ENCODE measurements around the gene MTM1.

The MTM1 gene

DNA sequence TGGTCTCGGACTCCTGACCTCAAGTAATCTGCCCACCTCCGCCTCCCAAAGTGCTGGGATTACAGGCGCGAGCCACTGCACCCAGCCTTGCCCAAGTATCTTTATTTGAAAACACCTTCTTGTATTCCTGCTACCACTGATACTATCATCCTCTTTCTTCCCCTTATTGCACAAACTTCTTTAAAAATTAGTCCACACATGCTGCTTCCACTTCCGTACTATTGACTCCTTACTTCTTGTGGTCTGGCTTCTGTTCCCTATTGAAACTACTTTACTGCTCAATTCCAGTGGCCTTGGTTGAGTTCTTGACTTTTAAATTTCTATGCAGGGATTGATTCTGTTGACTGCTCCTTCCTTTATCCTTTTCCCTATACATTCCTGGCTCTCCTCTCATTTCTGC is 38.8 kb downstream of the MTM1 start:
- no peak for FAIRE-seq

DNA sequence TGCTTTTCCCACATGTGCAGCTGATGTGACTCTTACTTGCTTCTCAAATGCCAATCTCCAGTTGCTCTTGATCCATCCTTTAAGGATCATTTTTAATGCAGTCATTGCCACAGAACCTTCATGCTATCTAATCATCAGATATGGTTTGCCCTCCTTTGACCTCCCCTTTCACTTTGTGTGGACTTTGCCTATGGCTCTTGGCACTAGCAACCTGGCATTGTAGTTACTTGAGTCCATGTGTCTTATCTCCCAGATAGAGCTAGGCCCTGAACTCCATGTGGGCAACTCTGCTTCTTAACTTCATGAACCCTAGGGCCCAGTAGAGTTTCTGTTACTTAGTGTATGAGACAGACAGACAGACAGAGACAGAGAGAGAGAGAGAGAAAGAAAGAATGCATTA is 41.6 kb downstream of the MTM1 start:
- no peak for FAIRE-seq

DNA sequence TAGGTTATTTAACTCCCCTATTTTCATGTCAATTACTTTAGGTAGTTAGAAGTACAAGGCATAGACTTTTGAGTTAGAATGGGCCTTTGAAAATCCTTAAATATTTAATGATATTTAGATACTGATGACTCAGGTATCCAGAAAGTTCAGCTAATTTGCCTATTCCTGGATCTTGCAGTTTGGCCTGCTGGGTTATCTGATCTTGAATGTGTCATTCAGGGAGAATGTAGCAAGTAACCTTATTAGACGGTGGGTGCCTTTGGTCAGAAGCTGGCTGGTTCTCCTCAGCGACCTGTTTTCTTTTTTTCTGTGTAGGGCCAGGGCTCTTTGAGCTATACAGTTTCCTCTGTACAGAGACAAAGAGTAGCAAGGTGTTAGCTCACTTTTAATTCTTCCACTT is 42.0 kb downstream of the MTM1 start:
- no peak for FAIRE-seq

DNA sequence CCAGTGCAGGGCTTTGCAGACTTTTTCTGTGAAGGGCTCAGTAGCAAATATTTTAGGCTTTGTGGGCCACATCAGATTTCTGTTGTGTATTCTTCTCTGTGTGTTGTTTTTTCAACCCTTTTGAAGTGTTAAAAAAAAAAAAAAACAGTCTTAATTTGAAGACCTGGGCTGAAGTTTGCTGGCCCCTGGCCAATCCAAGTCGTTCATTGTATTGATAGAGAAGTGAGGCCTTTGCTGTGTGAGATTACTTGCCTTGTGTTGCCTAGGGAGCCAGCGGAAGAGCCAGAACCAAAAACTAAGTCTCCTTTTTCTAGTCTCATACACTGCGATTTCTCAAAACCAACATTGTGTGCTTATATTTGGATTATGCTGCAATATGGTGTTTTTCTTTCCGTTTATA is 46.9 kb downstream of the MTM1 start:
- no peak for FAIRE-seq

DNA sequence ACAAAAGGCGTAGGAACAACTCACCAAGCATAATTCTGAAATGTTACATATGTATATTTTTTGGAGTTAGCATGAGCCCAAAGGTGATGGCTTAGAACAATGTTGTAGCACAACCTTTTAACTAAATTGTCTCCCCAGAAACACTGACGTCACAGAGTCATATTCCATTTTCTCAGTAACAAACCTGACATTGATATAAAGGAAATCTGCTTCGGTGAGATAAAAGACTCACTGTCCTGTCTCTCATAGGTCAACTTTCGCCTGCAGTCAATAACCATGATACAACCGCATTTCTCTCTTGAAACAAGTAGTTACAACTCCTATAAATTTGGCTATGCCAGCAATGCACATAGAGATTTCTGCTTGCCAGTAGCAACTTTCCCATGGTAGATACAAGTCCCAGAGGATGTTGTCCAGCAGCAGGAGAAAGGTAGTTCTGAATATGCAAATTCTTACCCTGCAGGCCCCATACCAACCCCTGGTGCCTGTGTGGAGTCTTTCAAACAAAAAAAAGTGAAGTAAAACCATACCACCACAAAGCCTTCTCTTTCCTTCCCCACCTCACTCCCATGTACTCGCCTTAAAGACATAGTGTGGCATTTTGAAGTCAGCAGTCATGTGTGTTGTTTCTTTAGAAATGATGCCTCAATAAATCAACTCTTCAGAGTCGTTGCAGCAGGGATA is 47.9 kb downstream of the MTM1 start:
- no peak for FAIRE-seq

DNA sequence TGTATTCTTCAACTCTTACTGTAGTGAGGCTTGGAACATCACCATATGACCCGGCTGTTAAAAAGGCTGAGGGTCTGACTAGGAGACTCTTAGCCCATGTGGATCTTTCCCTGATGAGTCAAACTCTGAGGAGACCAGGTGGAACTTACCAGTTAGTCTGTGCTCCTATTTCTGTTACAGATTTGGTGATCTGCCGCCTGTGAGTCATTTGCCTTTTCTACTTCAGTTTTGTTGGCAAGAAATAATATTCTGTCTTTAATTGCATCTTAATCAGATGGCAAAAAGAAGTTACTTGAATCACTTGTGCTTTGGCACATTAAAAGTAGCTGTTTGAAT is 48.4 kb downstream of the MTM1 start:
- FAIRE-seq = no peak

DNA sequence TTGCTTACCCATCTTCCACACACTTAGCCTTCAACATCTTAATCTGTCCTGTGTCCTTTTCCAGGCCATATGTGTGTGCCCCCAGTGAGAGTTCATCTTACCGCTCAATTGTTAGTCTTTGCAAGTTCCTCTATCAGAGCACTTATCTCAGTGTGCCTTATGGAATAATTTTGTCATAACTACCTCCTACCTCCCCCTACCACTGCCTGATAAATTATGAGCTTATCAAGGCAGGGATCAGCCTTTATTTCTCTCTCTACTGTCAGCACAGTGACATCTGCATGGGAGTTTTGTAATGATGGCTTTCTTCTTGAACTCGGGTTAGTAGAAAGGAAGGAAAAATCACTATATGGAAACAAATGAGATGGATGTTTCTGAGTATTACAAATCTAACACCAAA is 53.2 kb downstream of the MTM1 start:
- FAIRE-seq = no peak

DNA sequence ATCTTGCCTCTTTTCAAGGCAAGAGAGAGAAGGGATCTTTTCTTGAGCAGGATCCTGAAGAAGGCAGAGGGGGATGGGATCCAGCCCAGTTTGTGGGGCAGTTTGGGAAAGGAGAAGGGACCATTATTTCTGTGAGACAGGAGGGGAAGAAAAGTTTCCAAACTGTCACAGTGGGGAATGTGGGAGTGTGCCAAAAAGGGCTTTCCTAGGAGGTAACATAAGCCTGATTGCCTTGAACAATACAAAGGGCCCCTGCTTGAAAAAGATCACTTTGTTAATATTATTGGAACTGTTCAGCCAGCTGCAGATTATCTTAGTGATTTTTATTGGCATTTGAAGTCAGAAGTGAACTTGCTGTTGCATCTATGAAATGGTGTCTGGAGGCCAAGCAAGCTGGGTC is 55.2 kb downstream of the MTM1 start:
- no peak for FAIRE-seq

DNA sequence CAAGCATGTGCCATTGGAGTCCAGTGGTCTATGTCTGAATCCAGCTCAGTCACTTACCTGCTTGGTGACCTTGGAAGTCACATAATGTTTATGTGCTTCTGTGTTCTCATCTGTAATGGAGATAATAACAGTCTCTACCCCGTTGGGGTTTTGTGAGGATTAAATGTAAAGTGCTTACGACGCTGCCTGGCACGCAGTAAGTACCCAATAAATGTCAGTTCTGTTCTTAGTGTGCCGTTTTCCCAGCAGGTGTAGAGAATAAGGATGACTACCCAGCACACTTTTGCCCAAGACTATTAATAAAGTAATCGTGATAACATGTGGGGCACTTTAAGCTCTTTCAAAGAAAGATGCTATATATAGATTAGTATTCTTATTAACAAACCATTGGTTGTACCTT is 56.7 kb downstream of the MTM1 start:
- FAIRE-seq = no peak

DNA sequence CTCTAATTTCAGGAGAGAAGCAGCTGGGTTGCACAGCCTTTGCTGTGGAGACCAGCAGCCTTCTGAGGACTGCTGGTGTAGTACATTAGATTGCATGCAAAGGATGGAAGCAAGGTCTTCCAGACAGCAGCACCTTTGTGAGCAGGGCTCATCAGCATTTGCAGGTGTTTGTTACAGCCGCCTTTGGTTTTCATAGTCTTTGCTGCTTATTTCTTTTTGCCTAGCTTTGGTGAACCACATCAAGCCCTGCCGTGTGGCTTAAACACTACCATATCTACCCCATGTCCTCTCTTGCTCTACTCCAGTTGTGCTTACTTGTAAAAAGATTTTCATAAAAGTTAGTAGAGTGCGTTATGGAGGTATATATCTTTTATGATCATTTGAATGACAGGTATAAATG is 57.5 kb downstream of the MTM1 start:
- FAIRE-seq = no peak

DNA sequence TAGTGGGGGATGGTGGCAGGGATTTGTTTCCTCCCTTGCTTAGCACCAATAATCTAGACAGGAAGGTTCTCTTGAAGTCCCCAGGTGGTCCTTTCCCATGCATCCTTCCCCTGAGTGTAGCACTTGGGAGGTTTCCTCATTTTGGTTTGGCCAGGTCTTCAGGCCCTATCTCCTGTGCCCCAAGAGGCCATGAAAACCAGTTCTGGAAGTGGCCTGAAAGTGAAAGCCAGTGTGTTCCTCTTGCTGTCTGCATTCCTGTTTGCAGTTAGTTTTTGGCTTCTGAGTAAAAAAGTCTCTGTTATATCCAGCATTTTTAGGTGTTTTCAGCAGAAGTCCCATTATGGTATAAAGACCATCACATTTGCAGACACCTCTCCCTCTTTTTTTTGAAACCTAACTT is 59.5 kb downstream of the MTM1 start:
- FAIRE-seq = no peak

DNA sequence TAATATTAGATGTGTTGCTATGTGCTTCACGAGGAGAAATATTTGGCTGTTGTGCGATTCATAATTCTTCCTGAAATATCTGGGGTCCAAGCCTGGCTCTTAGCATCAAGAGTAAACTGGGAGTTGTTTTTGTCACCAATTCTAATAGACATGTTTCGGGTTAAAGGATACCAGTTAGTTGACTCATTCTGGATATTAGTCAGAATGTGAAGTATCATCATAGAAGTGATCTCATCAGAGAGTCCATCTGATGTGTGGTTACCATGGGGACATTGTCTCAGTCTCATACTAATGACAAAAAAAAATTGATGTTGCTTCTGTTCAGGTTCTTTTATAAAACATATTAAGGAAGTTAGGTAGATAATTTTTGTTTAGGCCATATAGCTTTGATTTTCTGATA is 67.5 kb downstream of the MTM1 start:
- no peak for FAIRE-seq

DNA sequence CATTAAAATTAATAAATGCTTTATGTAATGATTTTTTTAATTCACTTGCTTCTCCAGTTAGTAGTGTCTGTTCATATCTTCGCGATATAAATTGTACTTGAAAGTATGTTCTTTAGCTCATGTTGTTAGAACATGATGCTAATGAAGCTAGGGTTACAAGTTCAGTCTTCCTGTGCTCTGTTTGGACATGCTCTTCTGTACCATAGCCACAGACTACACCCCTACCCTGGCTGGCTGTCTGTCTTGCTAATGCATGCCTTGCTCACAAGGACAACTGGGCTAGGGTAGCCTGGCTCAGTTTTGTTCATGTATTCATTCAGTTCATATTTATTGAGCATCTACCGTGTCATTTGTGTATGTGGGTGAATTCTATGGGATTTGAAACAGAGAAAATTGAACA is 74.0 kb downstream of the MTM1 start:
- no peak for FAIRE-seq

DNA sequence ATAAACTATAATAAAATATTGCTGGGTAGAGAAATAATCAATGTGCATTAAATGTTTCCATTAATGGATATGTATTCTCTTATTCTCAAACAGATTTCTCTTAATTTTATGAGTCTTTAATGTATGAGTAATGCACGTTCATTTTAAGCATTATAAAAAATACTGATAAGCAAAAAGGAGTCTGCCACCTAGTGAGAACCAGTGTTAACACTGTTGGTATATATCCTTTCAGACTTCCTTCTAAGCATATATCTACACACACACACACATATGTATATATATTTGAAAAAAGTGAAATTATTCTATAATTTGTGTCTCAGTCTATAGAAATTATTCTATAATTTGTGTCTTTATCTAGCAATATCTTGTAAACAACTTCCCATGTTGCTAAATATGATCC is 74.8 kb downstream of the MTM1 start:
- peak; percentile 53 for FAIRE-seq

DNA sequence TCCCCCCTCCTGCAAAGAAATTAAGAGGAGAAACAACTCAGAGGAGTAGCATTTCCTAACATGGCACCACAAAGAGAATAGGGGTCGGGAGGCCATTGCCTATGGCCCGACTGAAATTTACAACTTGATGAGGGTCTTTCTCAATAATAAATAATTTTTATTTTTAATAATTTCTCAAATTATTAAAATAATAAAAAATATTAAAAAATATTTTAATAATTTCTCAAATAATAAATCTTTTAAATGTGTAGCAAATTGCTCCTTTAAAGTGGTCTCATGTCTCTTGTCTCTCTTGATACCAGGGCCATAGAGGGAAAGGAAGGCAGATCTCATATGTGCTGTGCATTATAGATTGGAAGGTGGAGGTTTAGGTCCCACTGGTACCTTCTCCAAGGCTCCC is 75.5 kb downstream of the MTM1 start:
- no peak for FAIRE-seq

DNA sequence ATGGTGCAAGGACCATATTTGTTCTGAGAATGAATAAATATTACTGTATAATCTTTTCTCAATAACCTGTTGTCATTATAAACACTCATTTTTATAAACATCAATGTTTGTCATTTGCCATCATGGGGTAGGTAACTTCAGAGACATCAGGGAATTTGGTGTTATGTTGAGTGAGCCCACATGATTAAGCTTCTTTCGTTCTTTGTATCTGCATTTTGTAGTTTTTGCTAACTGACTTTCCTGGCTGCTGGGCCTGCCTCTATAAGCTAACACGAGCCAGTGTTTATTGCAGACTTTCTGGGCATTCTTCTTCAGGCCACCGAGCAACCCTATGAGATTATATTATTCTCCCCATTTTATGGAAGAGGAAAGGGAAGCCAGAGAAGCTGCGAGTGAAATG is 76.0 kb downstream of the MTM1 start:
- FAIRE-seq = no peak

DNA sequence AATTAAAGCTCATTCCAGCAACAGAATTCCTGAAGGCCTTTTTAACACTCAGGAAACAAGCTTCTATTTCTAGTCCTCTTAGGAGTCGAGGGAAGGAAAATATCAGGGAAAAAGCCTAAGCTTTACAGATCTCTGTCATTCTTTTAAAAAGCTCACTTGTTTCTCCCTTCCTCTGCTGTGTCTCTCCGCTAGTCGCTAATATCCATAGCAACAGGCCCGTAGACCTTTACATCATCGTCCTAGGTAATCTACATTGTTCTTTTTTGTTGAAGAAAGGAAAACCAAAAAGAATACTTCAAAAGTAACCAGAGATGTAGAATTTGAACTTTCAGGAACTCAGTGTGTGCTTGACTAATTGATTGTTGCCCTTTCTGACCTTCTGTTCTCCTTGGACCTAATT is 78.9 kb downstream of the MTM1 start:
- no peak for FAIRE-seq

DNA sequence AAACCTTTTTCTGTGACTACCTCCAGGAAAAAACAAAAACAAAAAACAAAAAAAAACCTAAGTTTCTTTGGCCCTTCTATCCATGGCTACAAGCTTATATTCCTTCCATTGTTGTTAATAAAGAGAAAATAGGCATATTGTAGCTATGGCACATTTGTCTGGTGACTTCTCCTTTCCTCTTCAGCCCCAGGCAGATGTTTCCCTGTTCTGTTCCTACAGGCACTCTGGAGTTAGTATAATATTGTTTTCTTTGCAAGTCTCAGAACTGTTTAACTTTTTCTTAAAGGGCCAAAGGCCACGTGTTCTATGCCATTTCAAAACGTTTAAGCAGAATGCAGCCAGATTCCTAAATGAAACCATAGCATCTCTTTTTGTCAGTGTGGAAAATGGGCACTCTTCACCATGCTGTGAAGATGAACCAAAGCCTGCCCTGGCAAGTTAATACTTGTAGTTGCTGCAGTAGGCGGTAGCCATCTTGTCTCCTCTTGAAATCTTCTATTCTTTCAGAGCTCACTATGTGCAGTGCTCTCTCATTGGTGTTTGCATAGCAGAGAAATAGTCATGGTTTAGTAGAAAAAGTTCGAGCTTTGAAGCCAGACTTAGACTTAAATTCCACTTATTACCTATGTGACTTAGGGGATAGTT is 80.0 kb downstream of the MTM1 start:
- no peak for FAIRE-seq

DNA sequence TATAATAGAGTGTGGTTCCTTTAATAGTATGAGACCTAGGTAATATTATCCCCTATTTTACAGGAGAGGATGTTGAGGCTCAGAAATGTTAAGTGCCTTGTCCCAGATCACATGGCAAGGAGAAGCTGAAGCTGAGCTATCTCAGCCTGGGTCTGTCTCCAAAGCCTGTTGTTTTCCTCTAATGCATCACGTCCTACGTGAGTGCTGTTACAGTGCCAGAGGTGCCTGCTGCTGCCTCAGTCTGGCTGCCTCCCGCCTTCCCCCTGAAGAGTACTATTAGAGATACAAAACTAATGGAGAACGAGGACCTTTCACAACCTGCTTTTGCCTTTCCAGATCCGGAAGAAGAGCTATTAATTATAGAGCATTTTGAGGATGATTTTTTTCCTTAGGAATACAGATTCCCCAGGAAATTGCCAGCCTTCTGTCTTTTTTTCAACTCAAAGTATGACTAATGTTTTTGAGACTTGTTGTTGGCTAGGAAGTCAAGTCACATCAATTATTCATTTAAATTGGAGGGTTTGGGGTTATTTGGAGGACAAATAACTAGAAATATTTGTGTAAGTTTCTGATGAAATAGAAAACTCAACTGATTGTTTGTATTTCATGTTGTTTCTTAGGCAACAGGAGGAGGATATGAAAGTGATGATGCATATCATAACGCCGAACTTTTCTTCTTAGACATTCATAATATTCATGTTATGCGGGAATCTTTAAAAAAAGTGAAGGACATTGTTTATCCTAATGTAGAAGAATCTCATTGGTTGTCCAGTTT is 80.9 kb downstream of the MTM1 start:
- no peak for FAIRE-seq

DNA sequence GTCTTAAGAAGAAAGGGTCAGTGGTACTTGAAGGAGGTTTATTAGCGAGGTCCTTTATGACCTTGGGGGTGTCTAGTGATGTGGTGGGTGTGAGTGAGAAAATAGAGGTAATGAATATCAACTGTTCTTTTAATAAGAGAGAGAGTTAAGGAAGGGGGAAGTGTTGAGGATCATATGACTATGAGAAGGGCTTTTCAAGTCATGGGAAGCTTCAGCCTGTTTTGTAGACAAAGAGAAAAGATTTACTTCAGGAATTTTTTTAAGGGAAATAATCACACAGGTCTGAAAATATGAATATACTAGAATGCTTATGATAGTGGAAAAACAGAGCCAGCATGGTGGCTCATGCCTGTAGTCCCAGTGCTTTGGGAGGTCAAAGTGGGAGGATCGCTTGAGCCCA is 83.5 kb downstream of the MTM1 start:
- no peak for FAIRE-seq

DNA sequence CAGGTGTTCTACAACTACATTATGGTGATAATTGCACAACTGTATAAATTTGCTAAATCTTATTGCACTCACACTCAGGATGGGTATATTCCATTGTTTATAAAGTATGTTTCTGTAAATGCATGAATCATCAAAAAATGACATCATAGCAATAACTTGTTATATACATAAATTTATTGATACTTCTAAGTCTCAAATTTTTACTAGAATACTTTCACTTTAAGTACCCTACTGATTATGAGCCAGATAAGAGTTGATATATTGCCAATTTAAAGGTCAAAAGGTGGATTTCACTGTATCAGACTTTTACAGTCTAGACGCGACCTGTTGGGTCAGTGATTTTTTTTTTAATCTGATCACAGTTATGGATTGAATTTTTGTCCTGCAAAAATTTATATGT is 87.4 kb downstream of the MTM1 start:
- FAIRE-seq = no peak

DNA sequence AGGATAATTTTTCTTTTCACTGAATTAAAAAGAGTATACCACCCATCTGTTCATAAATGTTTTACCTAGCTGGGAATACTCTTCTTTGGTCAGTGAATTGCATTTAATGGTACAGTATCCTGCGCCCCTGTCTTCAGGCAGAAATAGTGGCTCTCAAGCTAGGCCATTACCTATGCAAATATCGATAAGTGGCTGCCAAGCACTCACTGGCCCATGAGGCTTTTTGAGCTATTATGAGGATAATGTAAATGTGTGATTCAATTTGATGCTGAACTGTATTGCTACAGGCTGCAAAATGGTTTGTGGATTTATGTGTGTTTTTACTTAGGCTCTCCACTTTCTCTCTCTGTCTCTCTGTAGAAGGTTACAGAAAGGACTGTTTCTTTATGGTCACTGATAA is 94.7 kb downstream of the MTM1 start:
- FAIRE-seq = no peak

DNA sequence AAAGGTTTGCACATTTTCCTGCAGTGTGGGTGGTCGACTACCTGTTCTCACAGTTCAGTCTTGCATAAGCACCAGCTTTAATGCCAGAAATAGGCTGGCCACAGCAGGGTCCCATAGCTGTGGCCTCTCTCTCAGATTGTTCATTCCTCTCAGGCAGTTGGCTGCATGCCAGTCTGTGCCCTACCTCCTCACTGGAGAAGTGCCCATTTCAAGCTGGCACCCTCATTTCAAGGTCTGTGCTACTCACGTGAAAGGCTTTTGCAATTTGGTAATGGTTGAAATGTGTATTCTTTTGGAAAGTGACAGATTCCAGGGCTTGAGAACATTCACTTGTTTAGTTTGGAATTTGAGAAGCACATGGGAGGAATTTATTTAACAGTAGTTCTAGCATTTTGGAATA is 95.9 kb downstream of the MTM1 start:
- no peak for FAIRE-seq

DNA sequence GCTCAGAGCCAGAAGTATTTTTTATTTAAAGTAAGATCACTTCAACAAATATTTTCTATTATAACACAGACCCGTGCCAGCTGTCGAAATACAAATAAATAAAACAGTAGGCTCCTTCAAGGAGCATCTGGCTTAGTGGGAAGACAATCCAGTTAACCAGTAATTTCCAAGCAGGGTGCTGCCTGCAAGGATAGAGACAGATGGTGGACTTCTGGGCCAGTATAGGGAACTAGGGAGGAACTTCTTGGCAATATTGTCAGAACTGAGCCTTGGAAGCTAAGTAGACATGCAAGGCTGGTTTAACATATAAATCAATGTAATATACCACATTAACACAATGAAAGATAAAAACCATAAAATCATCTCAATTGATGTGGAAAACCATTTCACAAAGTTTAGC is 107.8 kb downstream of the MTM1 start:
- FAIRE-seq = no peak

DNA sequence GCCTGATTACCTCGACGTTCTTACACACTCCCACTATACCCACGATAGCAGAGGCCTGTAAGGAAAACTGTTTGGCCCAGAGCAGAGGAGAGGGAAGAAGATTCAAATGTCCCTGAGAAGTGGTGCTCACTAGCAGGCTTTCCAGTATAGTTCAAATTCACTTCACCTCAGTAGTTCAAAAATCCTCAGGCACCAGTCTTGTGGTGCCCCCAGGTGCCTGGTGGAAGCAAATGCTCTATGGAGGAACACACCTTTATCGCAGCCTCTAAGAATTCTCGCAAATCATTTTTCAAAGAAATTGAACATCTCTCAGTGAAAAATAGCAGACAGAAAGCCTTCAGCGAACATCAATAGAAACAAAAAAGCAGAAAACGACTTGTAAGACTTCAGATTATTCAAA is 112.6 kb downstream of the MTM1 start:
- FAIRE-seq = no peak

All from G401.6 (cell line).